IMR-90 (cell line): ENCODE measurements around the gene DENND2C. TPM values are rescaled to one million over a fixed set of nuclear protein-coding genes. Genes with fewer than 3 reads are reported as not detected.

Source experiments
- ATAC-seq: fragments of 200-7000 bp; cut with Tn5 transposase; 2 replicates; pipeline ENCODE4 v1.9.1; 2020; ENCODE audit warnings: low read depth, mild to moderate bottlenecking, moderate library complexity
- BruUV-seq: library from RNA; stranded (reverse); fragments of 400-500 nt; replicated peaks from 2 replicates; lab custom pipeline; 2021; lab: Mats Ljungman, UMichigan
- CTCF ChIA-PET: fragments of 300-600 bp; formaldehyde crosslinking; extraction: SDS; loops from one replicate; lab custom pipeline; 2021; ENCODE audit warnings: antibody characterized with exemption; lab: Yijun Ruan, JAX
- POLR2A ChIA-PET: fragments of 300-600 bp; sonication (Branson Sonifier 250); formaldehyde crosslinking; loops from one replicate; lab custom pipeline; 2022; ENCODE audit warnings: antibody characterized with exemption; ENCODE audit not compliant: unreplicated experiment; lab: Charles Lee
- DNase-seq: peaks from one replicate; pipeline ENCODE4 v3.0.0; 2013
- H2AFZ ChIP-seq: replicated peaks from 2 replicates; pipeline ENCODE3; 2013; ENCODE audit warnings: low read length, mild to moderate bottlenecking; ENCODE audit not compliant: poor library complexity
- H2AK5ac ChIP-seq: 2 replicates; pipeline ENCODE4 v1.6.1; 2013; ENCODE audit warnings: low read depth, low read length, inconsistent platforms
- H2AK9ac ChIP-seq: replicated peaks from 2 replicates; pipeline ENCODE3; 2013; ENCODE audit warnings: mild to moderate bottlenecking, low read depth, low read length, moderate library complexity; ENCODE audit not compliant: poor library complexity
- H2BK120ac ChIP-seq: 2 replicates; pipeline ENCODE4 v1.6.1; 2013; ENCODE audit warnings: low read depth, low read length, inconsistent platforms
- H2BK15ac ChIP-seq: 3 replicates; pipeline ENCODE4 v1.6.1; 2013; ENCODE audit warnings: low read depth, low read length, inconsistent platforms
- H2BK20ac ChIP-seq: 2 replicates; pipeline ENCODE4 v1.6.1; 2013; ENCODE audit warnings: low read depth, mild to moderate bottlenecking, inconsistent platforms, low read length, moderate library complexity
- H2BK5ac ChIP-seq: 2 replicates; pipeline ENCODE4 v1.6.1; 2013; ENCODE audit warnings: mild to moderate bottlenecking, low read depth, low read length, inconsistent platforms; ENCODE audit not compliant: poor library complexity, severe bottlenecking
- H3K14ac ChIP-seq: replicated peaks from 2 replicates; pipeline ENCODE4 v1.6.1; 2013; ENCODE audit warnings: low read depth, low read length, inconsistent platforms
- H3K18ac ChIP-seq: 2 replicates; pipeline ENCODE4 v1.6.1; 2013; ENCODE audit warnings: low read depth, low read length, control low read depth
- H3K23ac ChIP-seq: 2 replicates; pipeline ENCODE4 v1.6.1; 2013; ENCODE audit warnings: low read depth, low read length, inconsistent platforms
- H3K27ac ChIP-seq: 2 replicates; pipeline ENCODE4 v1.5.1; 2013; ENCODE audit warnings: mild to moderate bottlenecking, control low read depth, low read length; ENCODE audit not compliant: insufficient read depth
- H3K27me3 ChIP-seq: 2 replicates; pipeline ENCODE4 v1.6.1; 2013; ENCODE audit warnings: low read length; ENCODE audit not compliant: control insufficient read depth, insufficient read depth
- H3K36me3 ChIP-seq: 2 replicates; pipeline ENCODE4 v1.6.1; 2013; ENCODE audit warnings: low read length, mixed read lengths; ENCODE audit not compliant: control insufficient read depth, insufficient read depth
- H3K4ac ChIP-seq: 2 replicates; pipeline ENCODE4 v1.6.1; 2013; ENCODE audit warnings: low read depth, low read length, inconsistent platforms
- H3K4me1 ChIP-seq: 2 replicates; pipeline ENCODE4 v1.6.1; 2013; ENCODE audit warnings: low read length, mixed read lengths; ENCODE audit not compliant: control insufficient read depth, insufficient read depth
- H3K4me2 ChIP-seq: 2 replicates; pipeline ENCODE4 v1.6.1; 2013; ENCODE audit warnings: low read depth, mild to moderate bottlenecking, control low read depth, low read length, moderate library complexity
- H3K4me3 ChIP-seq: 2 replicates; pipeline ENCODE4 v1.5.1; 2013; ENCODE audit warnings: low read depth, mild to moderate bottlenecking, control low read depth, low read length, moderate library complexity; ENCODE audit not compliant: insufficient read depth
- H3K56ac ChIP-seq: 2 replicates; pipeline ENCODE4 v1.6.1; 2013; ENCODE audit warnings: low read length, inconsistent platforms; ENCODE audit not compliant: insufficient read depth; ENCODE audit errors: extremely low read depth
- H3K79me1 ChIP-seq, 2 experiments: 2 replicates each; pipeline ENCODE4 v1.6.1; 2013; ENCODE audit warnings: low read length in 2 of 2, inconsistent platforms in 1 of 2, low read depth in 1 of 2
- H3K9ac ChIP-seq: 2 replicates; pipeline ENCODE4 v1.6.1; 2013; ENCODE audit warnings: low read depth, low read length, control low read depth
- H3K9me1 ChIP-seq: 2 replicates; pipeline ENCODE4 v1.6.1; 2013; ENCODE audit warnings: low read length, inconsistent platforms; ENCODE audit not compliant: insufficient read depth
- H3K9me3 ChIP-seq: 2 replicates; pipeline ENCODE4 v1.6.1; 2013; ENCODE audit warnings: low read length; ENCODE audit not compliant: control insufficient read depth, insufficient read depth
- H4K20me1 ChIP-seq: 2 replicates; pipeline ENCODE4 v1.6.1; 2013; ENCODE audit warnings: low read length, inconsistent platforms; ENCODE audit not compliant: insufficient read depth
- H4K5ac ChIP-seq: 2 replicates; pipeline ENCODE4 v1.6.1; 2013; ENCODE audit warnings: mild to moderate bottlenecking, low read depth, low read length, control low read depth
- H4K8ac ChIP-seq, 2 experiments: 2 replicates each; pipeline ENCODE4 v1.6.1; 2013; ENCODE audit warnings: low read depth in 2 of 2, low read length in 2 of 2, control low read depth in 1 of 2, inconsistent platforms in 1 of 2
- H4K91ac ChIP-seq: 2 replicates; pipeline ENCODE4 v1.6.1; 2013; ENCODE audit warnings: low read depth, low read length, inconsistent platforms; ENCODE audit not compliant: insufficient read depth
- BHLHE40 ChIP-seq: fragments of 150-350 bp; IDR thresholded peaks from 2 replicates; pipeline ENCODE4 v1.6.1; 2016; ENCODE audit warnings: mild to moderate bottlenecking, low read depth, low read length
- FOS ChIP-seq: fragments of 150-350 bp; IDR thresholded peaks from 2 replicates; pipeline ENCODE4 v1.6.1; 2016; ENCODE audit warnings: low read depth, low read length
- MAFK ChIP-seq: IDR thresholded peaks from 2 replicates; pipeline ENCODE4 v1.6.1; 2012; ENCODE audit warnings: low read depth, low read length, improper control_type of control experiment
- MAZ ChIP-seq: IDR thresholded peaks from 2 replicates; pipeline ENCODE4 v1.6.1; 2012; ENCODE audit warnings: low read depth, mild to moderate bottlenecking, low read length, improper control_type of control experiment, moderate library complexity, borderline replicate concordance
- NFE2L2 ChIP-seq: fragments of 150-350 bp; IDR thresholded peaks from 2 replicates; pipeline ENCODE4 v1.6.1; 2016; ENCODE audit warnings: low read depth, mild to moderate bottlenecking, low read length
- SMC3 ChIP-seq: fragments of 150-350 bp; IDR thresholded peaks from 2 replicates; pipeline ENCODE4 v1.6.1; 2016; ENCODE audit warnings: low read depth, mild to moderate bottlenecking, antibody characterized with exemption, low read length, moderate library complexity
- USF2 ChIP-seq: fragments of 150-350 bp; IDR thresholded peaks from 2 replicates; pipeline ENCODE4 v1.6.1; 2017; ENCODE audit warnings: mild to moderate bottlenecking, antibody characterized with exemption, low read length, low read depth
- WGBS, 2 experiments: methylation state at CpG; one replicate each; pipeline versions ENCODE4 v1.1.5 to v1.1.7; 2013; ENCODE audit warnings: missing lambda C conversion rate in 2 of 2; ENCODE audit not compliant: insufficient read length in 1 of 2; ENCODE audit errors: extremely low coverage in 2 of 2; 5-methylcytosine and 5-hydroxymethylcytosine counted together
- dilution Hi-C: fragments of 300-500 bp; cut with HindIII; formaldehyde crosslinking; loops from one replicate; pipeline ENCODE4 v1.14.3; 2018; ENCODE audit warnings: low sequenced_read_pairs; ENCODE audit not compliant: unreplicated experiment
- in situ Hi-C: fragments of 300-500 bp; cut with MboI; formaldehyde crosslinking; loops from 3 replicates; pipeline ENCODE4 v1.14.3; 2019; ENCODE audit warnings: low sequenced_read_pairs, inconsistent platforms, mixed read lengths
- intact Hi-C: fragments of 100-400 bp; cut with micrococcal nuclease; formaldehyde crosslinking; loops from 2 replicates; pipeline ENCODE4 v1.10.0; 2022
- polyA plus RNA-seq, 3 experiments: library from polyadenylated mRNA; depleted of rRNA; stranded (reverse); fragments of >200 nt; gene quantifications; 2 replicates each; pipeline ENCODE4 v1.2.3, GENCODE V29; 2012; ENCODE audit warnings: low replicate concordance in 1 of 3
- total RNA-seq: library from RNA; depleted of rRNA; stranded (reverse); fragments of >200 nt; gene quantifications from 2 replicates; pipeline ENCODE4 v1.2.3, GENCODE V29; 2012
- TF ChIP-seq, protein P1 (sequence below): fragments of 150-350 bp; IDR thresholded peaks from 2 replicates; pipeline ENCODE4 v1.6.1; 2016; ENCODE audit warnings: low read depth, mild to moderate bottlenecking, low read length, moderate library complexity, borderline replicate concordance
- TF ChIP-seq, protein P2 (sequence below): conservative IDR thresholded peaks from 2 replicates; pipeline ENCODE4 v1.5.1; 2012; ENCODE audit warnings: mild to moderate bottlenecking, low read depth, low read length, improper control_type of control experiment

The DENND2C gene
- total and polyA plus RNA-seq, 2 of the 4 experiments (the other 2 are of a cell fraction): 0.58 to 2.2 TPM

GRCh38 chr1:114581335-114582287 is 88.2 kb downstream of the DENND2C start, which contains the start of gene BCAS2 (continued):
- TF ChIP-seq USF2: no peak; the same call in 1 of the 2 replicates
- no peak for TF ChIP-seq MAZ
- TF ChIP-seq NFE2L2: no peak

GRCh38 chr1:114574365-114574764 is 95.5 kb downstream of the DENND2C start:
- Histone ChIP-seq H3K9ac (no peak overlapping the region), H3K56ac (no peak overlapping the region), H3K27me3 (no peaks in the 10 kb centered on the region), H2AK9ac (no peak overlapping the region), H3K4me1 (no peaks in the 10 kb centered on the region), H4K8ac (no peak overlapping the region), H2BK20ac (no peak overlapping the region), H3K23ac (no peak overlapping the region), H2BK5ac (no peak overlapping the region), H3K27ac (no peak overlapping the region), H3K14ac (no peak overlapping the region), H2BK120ac (no peak overlapping the region), H3K4ac (no peak overlapping the region), H2AK5ac (no peak overlapping the region), H3K9me1 (no peaks in the 10 kb centered on the region), H4K20me1 (no peaks in the 10 kb centered on the region), H3K79me1 (peaks cover 3 to 5% of the 10 kb centered on the region in 2 experiments; a peak in 3 of 4 replicates), H4K5ac (no peak overlapping the region), H3K4me3 (no peak overlapping the region), H3K18ac (no peak overlapping the region), H2BK15ac (no peak overlapping the region), H3K9me3 (no peaks in the 10 kb centered on the region), H2AFZ (no peak overlapping the region), H4K91ac (no peak overlapping the region), H3K4me2 (no peak overlapping the region), H3K36me3 (peaks cover 22% of the 10 kb centered on the region)
- in situ Hi-C loops (no loop called here), intact Hi-C loops (no loop called here), dilution Hi-C loops (no loop called here)
- POLR2A ChIA-PET: no interaction called here
- no peak for DNase-seq
- BruUV-seq: no TSS peak
- TF ChIP-seq BHLHE40 (no peak), FOS (no peak), SMC3 (no peak), MAFK (no peak)
- TF ChIP-seq, protein P1, sequence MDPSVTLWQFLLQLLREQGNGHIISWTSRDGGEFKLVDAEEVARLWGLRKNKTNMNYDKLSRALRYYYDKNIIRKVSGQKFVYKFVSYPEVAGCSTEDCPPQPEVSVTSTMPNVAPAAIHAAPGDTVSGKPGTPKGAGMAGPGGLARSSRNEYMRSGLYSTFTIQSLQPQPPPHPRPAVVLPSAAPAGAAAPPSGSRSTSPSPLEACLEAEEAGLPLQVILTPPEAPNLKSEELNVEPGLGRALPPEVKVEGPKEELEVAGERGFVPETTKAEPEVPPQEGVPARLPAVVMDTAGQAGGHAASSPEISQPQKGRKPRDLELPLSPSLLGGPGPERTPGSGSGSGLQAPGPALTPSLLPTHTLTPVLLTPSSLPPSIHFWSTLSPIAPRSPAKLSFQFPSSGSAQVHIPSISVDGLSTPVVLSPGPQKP: no peak
- TF ChIP-seq, protein P2, sequence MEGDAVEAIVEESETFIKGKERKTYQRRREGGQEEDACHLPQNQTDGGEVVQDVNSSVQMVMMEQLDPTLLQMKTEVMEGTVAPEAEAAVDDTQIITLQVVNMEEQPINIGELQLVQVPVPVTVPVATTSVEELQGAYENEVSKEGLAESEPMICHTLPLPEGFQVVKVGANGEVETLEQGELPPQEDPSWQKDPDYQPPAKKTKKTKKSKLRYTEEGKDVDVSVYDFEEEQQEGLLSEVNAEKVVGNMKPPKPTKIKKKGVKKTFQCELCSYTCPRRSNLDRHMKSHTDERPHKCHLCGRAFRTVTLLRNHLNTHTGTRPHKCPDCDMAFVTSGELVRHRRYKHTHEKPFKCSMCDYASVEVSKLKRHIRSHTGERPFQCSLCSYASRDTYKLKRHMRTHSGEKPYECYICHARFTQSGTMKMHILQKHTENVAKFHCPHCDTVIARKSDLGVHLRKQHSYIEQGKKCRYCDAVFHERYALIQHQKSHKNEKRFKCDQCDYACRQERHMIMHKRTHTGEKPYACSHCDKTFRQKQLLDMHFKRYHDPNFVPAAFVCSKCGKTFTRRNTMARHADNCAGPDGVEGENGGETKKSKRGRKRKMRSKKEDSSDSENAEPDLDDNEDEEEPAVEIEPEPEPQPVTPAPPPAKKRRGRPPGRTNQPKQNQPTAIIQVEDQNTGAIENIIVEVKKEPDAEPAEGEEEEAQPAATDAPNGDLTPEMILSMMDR: no peak
- no CpG with 5 or more reads among the region's 2 CpGs for WGBS, 2 experiments
- ATAC-seq: no peak
- CTCF ChIA-PET: no interaction called here
